ENCODE measurements around the gene CFLAR. TPM values are rescaled to one million over a fixed set of nuclear protein-coding genes. Genes with fewer than 3 reads are reported as not detected.

Gene CFLAR
- total and polyA plus RNA-seq, 2 of the 4 experiments (the other 2 are of a cell fraction): 29.2 to 59.9 TPM

DNA sequence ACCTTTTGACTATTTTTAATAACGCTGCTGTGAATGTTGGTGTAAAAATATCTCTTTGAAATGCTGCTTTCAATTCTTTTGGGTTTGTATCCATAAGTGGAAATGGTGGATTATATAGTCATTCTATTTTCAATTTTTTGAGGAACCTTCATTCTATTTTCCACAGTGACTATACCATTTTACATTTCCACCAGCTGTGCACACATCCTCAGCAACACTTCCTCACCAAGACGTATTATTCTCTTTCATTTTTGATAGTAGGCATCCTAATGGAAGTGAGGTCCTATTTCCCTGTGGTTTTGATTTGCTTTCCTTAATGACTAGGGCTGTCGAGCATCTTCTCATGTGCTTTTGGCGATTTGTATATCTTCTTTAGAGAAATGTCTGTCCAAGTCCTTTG lies 81.8 kb downstream of the CFLAR start:
- Histone ChIP-seq H3K9me1 (ENCODE audit: insufficient read depth, low read length) (no peaks in the 10 kb centered on the region), H4K8ac (ENCODE audit: low read depth in 2 of 2, low read length in 2 of 2) (no peak overlapping the region), H3K27me3 (ENCODE audit: control insufficient read depth, insufficient read depth, low read length) (peaks cover 3% of the 10 kb centered on the region; the same call in 1 of the 2 replicates), H4K91ac (ENCODE audit: insufficient read depth, low read depth, low read length) (no peak overlapping the region), H3K4me1 (ENCODE audit: control insufficient read depth, insufficient read depth, low read length) (no peaks in the 10 kb centered on the region), H3K79me1 (ENCODE audit: low read depth in 1 of 2, low read length in 2 of 2) (no peaks in the 10 kb centered on the region), H2AK5ac (ENCODE audit: low read depth, low read length) (no peak overlapping the region), H3K23ac (ENCODE audit: low read depth, low read length) (no peak overlapping the region), H3K27ac (ENCODE audit: insufficient read depth, low read length) (no peak overlapping the region), H3K18ac (ENCODE audit: low read depth, low read length) (no peak overlapping the region), H2BK20ac (ENCODE audit: low read depth, low read length) (no peak overlapping the region), H3K36me3 (ENCODE audit: control insufficient read depth, insufficient read depth, low read length) (no peaks in the 10 kb centered on the region), H3K9ac (ENCODE audit: low read depth, low read length) (no peak overlapping the region), H3K9me3 (ENCODE audit: control insufficient read depth, insufficient read depth, low read length) (no peaks in the 10 kb centered on the region), H3K4ac (ENCODE audit: low read depth, low read length) (no peak overlapping the region), H2BK5ac (ENCODE audit: low read depth, low read length, poor library complexity, severe bottlenecking) (no peak overlapping the region), H2AK9ac (replicated peaks; ENCODE audit: low read depth, low read length, poor library complexity) (no peak overlapping the region), H2BK15ac (ENCODE audit: low read depth, low read length) (no peak overlapping the region), H2AFZ (replicated peaks; ENCODE audit: low read length, poor library complexity) (no peak overlapping the region), H3K4me3 (ENCODE audit: insufficient read depth, low read depth, low read length) (no peak overlapping the region), H3K4me2 (ENCODE audit: low read depth, low read length) (no peak overlapping the region), H3K56ac (ENCODE audit: extremely low read depth, insufficient read depth, low read length) (no peak overlapping the region), H4K20me1 (ENCODE audit: insufficient read depth, low read length) (no peaks in the 10 kb centered on the region), H3K14ac (replicated peaks; ENCODE audit: low read depth, low read length) (no peak overlapping the region), H2BK120ac (ENCODE audit: low read depth, low read length) (no peak overlapping the region), H4K5ac (ENCODE audit: low read depth, low read length) (no peak overlapping the region)
- no TSS peak for BruUV-seq (replicated peaks)
- in situ Hi-C loops (cut with MboI; ENCODE audit: low sequenced_read_pairs) (no loop called here), dilution Hi-C loops (cut with HindIII; ENCODE audit: low sequenced_read_pairs, unreplicated experiment) (no loop called here), intact Hi-C loops (cut with micrococcal nuclease) (no loop called here)
- no peak for ATAC-seq (ENCODE audit: low read depth)
- DNase-seq: no peak
- ChIA-PET CTCF (no interaction called here), POLR2A (ENCODE audit: unreplicated experiment) (no interaction called here)
- TF ChIP-seq, protein P1, sequence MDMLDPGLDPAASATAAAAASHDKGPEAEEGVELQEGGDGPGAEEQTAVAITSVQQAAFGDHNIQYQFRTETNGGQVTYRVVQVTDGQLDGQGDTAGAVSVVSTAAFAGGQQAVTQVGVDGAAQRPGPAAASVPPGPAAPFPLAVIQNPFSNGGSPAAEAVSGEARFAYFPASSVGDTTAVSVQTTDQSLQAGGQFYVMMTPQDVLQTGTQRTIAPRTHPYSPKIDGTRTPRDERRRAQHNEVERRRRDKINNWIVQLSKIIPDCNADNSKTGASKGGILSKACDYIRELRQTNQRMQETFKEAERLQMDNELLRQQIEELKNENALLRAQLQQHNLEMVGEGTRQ (IDR thresholded peaks at IDR 0.05; ENCODE audit: low read depth, low read length): no peak
- TF ChIP-seq NFE2L2 (IDR thresholded peaks at IDR 0.05; ENCODE audit: low read depth, low read length): no peak
- WGBS, 2 experiments (ENCODE audit: extremely low coverage in 2 of 2, insufficient read length in 1 of 2): no CpG with 5 or more reads among the region's 4 CpGs

Data from IMR-90 (cell line).